H1 (cell line): Measurements from ENCODE around the gene PIANP. TPM values are rescaled to one million over a fixed set of nuclear protein-coding genes. Genes with fewer than 3 reads are reported as not detected.
"Not testable (repeated sequence)": the region's sequence is repeated elsewhere in the genome, so short reads cannot be mapped to it uniquely, and the experiment has no call there.

Experiments
- CTCF ChIA-PET: fragments of 300-600 bp; sonication (Branson Sonifier 250); formaldehyde crosslinking; loops from one replicate; lab custom pipeline; 2021; ENCODE audit not compliant: partially characterized antibody; lab: Charles Lee
- POLR2A ChIA-PET: fragments of 300-600 bp; sonication (Branson Sonifier 250); formaldehyde crosslinking; loops from one replicate; lab custom pipeline; 2021; ENCODE audit warnings: inconsistent platforms; ENCODE audit not compliant: partially characterized antibody; lab: Charles Lee
- DNase-seq, 2 experiments: peaks; one replicate each; pipeline versions ENCODE4 v3.0.0 to v3.0.0-alpha.2; 2010 to 2022; ENCODE audit warnings: low spot score in 2 of 2, low read depth in 1 of 2, mixed read lengths in 1 of 2
- FAIRE-seq: peaks from 2 replicates; lab custom pipeline; 2011; peaks lifted over from hg19 to GRCh38; lab: Jason Lieb, UNC
- H2AFZ ChIP-seq: 2 replicates; pipeline ENCODE4 v1.8.1; 2012; ENCODE audit warnings: low read length, inconsistent platforms
- H2AK5ac ChIP-seq: 2 replicates; pipeline ENCODE4 v1.6.1; 2013; ENCODE audit warnings: low read depth, low read length
- H2BK120ac ChIP-seq: replicated peaks from 2 replicates; pipeline ENCODE3; 2013; ENCODE audit warnings: low read depth, low read length, inconsistent platforms
- H2BK12ac ChIP-seq: 2 replicates; pipeline ENCODE4 v1.6.1; 2013; ENCODE audit warnings: low read depth, low read length
- H2BK15ac ChIP-seq: 2 replicates; pipeline ENCODE4 v1.6.1; 2013; ENCODE audit warnings: low read length
- H2BK20ac ChIP-seq: 2 replicates; pipeline ENCODE4 v1.6.1; 2013; ENCODE audit warnings: low read length
- H2BK5ac ChIP-seq: 2 replicates; pipeline ENCODE4 v1.6.1; 2013; ENCODE audit warnings: low read depth, low read length
- H3K14ac ChIP-seq: 2 replicates; pipeline ENCODE4 v1.6.1; 2013; ENCODE audit warnings: inconsistent platforms; ENCODE audit not compliant: insufficient read length
- H3K18ac ChIP-seq: 2 replicates; pipeline ENCODE4 v1.6.1; 2013; ENCODE audit warnings: low read length; ENCODE audit errors: extremely low read depth
- H3K23ac ChIP-seq: 2 replicates; pipeline ENCODE4 v1.6.1; 2013; ENCODE audit warnings: inconsistent platforms; ENCODE audit not compliant: insufficient read length
- H3K23me2 ChIP-seq: 2 replicates; pipeline ENCODE4 v1.6.1; 2013; ENCODE audit warnings: low read depth, low read length
- H3K27ac ChIP-seq: 2 replicates; pipeline ENCODE4 v1.6.1; 2011; ENCODE audit warnings: low read depth, low read length, inconsistent platforms
- H3K27me3 ChIP-seq, 4 experiments: replicated peaks in 1 of 4; 1 replicate in 1 of 4; 2 replicates in 3 of 4; pipeline versions ENCODE4 v1.6.1 to v1.8.1; 2011 to 2013; ENCODE audit warnings: low read length in 3 of 4, mild to moderate bottlenecking in 3 of 4, inconsistent platforms in 2 of 4, mixed read lengths in 2 of 4, moderate library complexity in 1 of 4; ENCODE audit not compliant: control insufficient read depth in 3 of 4, insufficient read depth in 3 of 4; ENCODE audit errors: extremely low read depth in 1 of 4
- H3K36me3 ChIP-seq, 4 experiments: 2 replicates each; pipeline versions ENCODE4 v1.6.1 to v1.8.1; 2011 to 2013; ENCODE audit warnings: mild to moderate bottlenecking in 4 of 4, low read length in 3 of 4, moderate library complexity in 2 of 4, control low read depth in 1 of 4, inconsistent platforms in 1 of 4; ENCODE audit not compliant: insufficient read depth in 4 of 4, control insufficient read depth in 2 of 4
- H3K4ac ChIP-seq: replicated peaks from 2 replicates; pipeline ENCODE3; 2013; ENCODE audit warnings: low read length, low read depth, mixed read lengths, inconsistent platforms; ENCODE audit not compliant: insufficient read length
- H3K4me1 ChIP-seq, 4 experiments: replicated peaks in 1 of 4; 1 replicate in 1 of 4; 2 replicates in 3 of 4; pipeline versions ENCODE4 v1.6.1 to v1.8.1; 2011 to 2013; ENCODE audit warnings: low read length in 3 of 4, inconsistent platforms in 2 of 4, mixed read lengths in 1 of 4; ENCODE audit not compliant: insufficient read depth in 4 of 4, control insufficient read depth in 3 of 4
- H3K4me2 ChIP-seq, 2 experiments: 2 replicates each; pipeline versions ENCODE4 v1.6.1 to v1.8.1; 2011 to 2013; ENCODE audit warnings: low read depth in 2 of 2, low read length in 2 of 2, control low read depth in 1 of 2, inconsistent platforms in 1 of 2, mild to moderate bottlenecking in 1 of 2; ENCODE audit not compliant: insufficient read depth in 1 of 2
- H3K4me3 ChIP-seq, 4 experiments: fragments of 200-600, 300-600 bp in 1 of 4; sonication (generic), shearing (Covaris generic), sonication (Bioruptor Twin) in 1 of 4; 2 replicates each; pipeline versions ENCODE4 v1.5.1 to v1.8.1; 2011 to 2016; ENCODE audit warnings: low read length in 4 of 4, low read depth in 3 of 4, control low read depth in 2 of 4, inconsistent platforms in 2 of 4, mild to moderate bottlenecking in 2 of 4, mixed read lengths in 1 of 4, moderate library complexity in 1 of 4; ENCODE audit not compliant: insufficient read depth in 2 of 4; ENCODE audit errors: extremely low read depth in 1 of 4
- H3K56ac ChIP-seq: replicated peaks from 2 replicates; pipeline ENCODE3; 2013; ENCODE audit warnings: low read depth, mild to moderate bottlenecking, mixed read lengths, low read length, inconsistent platforms; ENCODE audit not compliant: insufficient read length
- H3K79me1 ChIP-seq: 2 replicates; pipeline ENCODE4 v1.6.1; 2013; ENCODE audit warnings: low read depth, low read length, control low read depth
- H3K79me2 ChIP-seq, 2 experiments: 2 replicates each; pipeline versions ENCODE4 v1.6.1 to v1.8.1; 2012 to 2013; ENCODE audit warnings: low read length in 2 of 2, mild to moderate bottlenecking in 2 of 2, inconsistent platforms in 1 of 2; ENCODE audit not compliant: insufficient read depth in 2 of 2, control insufficient read depth in 1 of 2
- H3K9ac ChIP-seq, 4 experiments: replicated peaks in 1 of 4; 1 replicate in 1 of 4; 2 replicates in 3 of 4; pipeline versions ENCODE4 v1.6.1 to v1.8.1; 2011 to 2013; ENCODE audit warnings: low read depth in 3 of 4, low read length in 3 of 4, control low read depth in 2 of 4, mild to moderate bottlenecking in 2 of 4, moderate library complexity in 2 of 4, inconsistent platforms in 1 of 4; ENCODE audit errors: extremely low read depth in 1 of 4
- H3K9me3 ChIP-seq, 2 experiments: 2 replicates each; pipeline versions ENCODE4 v1.6.1 to v1.8.1; 2012 to 2013; ENCODE audit warnings: mild to moderate bottlenecking in 2 of 2, moderate library complexity in 2 of 2, control low read depth in 1 of 2, inconsistent platforms in 1 of 2, low read depth in 1 of 2, low read length in 1 of 2, mixed read lengths in 1 of 2; ENCODE audit not compliant: insufficient read depth in 2 of 2
- H4K20me1 ChIP-seq, 2 experiments: replicated peaks in 1 of 2; 2 replicates each; pipeline versions ENCODE3 to v1.8.1; 2011 to 2013; ENCODE audit warnings: inconsistent platforms in 2 of 2, low read length in 2 of 2, mild to moderate bottlenecking in 1 of 2; ENCODE audit not compliant: insufficient read depth in 2 of 2, control insufficient read depth in 1 of 2
- H4K5ac ChIP-seq: 2 replicates; pipeline ENCODE4 v1.6.1; 2013; ENCODE audit warnings: low read length, low read depth, mixed read lengths, inconsistent platforms; ENCODE audit not compliant: insufficient read length
- H4K8ac ChIP-seq: 2 replicates; pipeline ENCODE4 v1.8.0; 2013; ENCODE audit warnings: mild to moderate bottlenecking, moderate library complexity, low read length, inconsistent platforms; ENCODE audit not compliant: insufficient read depth; ENCODE audit errors: extremely low read depth
- H4K91ac ChIP-seq: replicated peaks from 2 replicates; pipeline ENCODE3; 2013; ENCODE audit warnings: low read length, mixed read lengths, inconsistent platforms; ENCODE audit not compliant: insufficient read length
- WGBS, 2 experiments: shearing (Covaris generic) in 1 of 2; methylation state at CpG; one replicate each; pipeline versions ENCODE4 v1.1.6 to v1.1.7; 2013 to 2015; ENCODE audit warnings: low lambda C conversion rate in 2 of 2, mixed read lengths in 2 of 2, inconsistent platforms in 1 of 2, low coverage in 1 of 2, missing lambda C conversion rate in 1 of 2; ENCODE audit not compliant: insufficient replicate concordance in 2 of 2, insufficient coverage in 1 of 2, insufficient read length in 1 of 2; ENCODE audit errors: extremely low coverage in 1 of 2, missing lambda C conversion rate in 1 of 2; 5-methylcytosine and 5-hydroxymethylcytosine counted together
- polyA plus RNA-seq, 7 experiments: library from polyadenylated mRNA; depleted of rRNA in 3 of 7; stranded (reverse) in 5 of 7; unstranded in 2 of 7; fragments of >200 nt in 5 of 7; fragments of 200-250 nt in 2 of 7; gene quantifications; 1 replicate in 5 of 7; 2 replicates in 1 of 7; 4 replicates in 1 of 7; pipeline versions ENCODE4 v1.2.1 to v1.2.3, GENCODE V29; 2011 to 2013; ENCODE audit warnings: missing spikeins in 2 of 7, mixed read lengths in 2 of 7
- total RNA-seq: library from RNA; stranded (reverse); fragmentation: NEBNext Ultra II Directional; extraction: Animal tissue kit (Norgen Biotek cat#: 25700); gene quantifications from 2 replicates; pipeline ENCODE4 v1.2.1, GENCODE V29; 2021

Gene PIANP
- total and polyA plus RNA-seq, 2 of the 8 experiments (the other 6 are each of a cell fraction or from before 2014, with no cell fraction given) = 6.3 to 9.8 TPM

DNA sequence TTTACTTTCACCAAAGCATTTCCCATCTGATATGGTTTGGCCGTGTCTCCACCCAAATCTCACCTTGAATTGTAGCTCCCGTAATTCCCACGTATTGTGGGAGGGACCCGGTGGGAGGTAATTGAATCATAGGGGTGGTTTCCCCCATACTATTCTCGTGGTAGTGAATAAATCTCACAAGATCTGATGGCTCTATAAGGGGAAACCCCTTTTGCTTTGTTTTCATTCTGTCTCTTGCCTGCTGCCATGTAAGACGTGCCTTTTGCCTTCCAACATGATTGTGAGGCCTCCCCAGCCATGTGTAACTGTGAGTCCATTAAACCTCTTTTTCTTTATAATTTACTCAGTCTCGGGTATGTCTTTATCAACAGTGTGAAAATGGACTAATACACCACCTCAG lies 42.7 kb upstream of the PIANP start:
- not testable (repeated sequence) for H4K91ac ChIP-seq, H2AFZ ChIP-seq, H3K18ac ChIP-seq, H3K23me2 ChIP-seq, H2BK120ac ChIP-seq, FAIRE-seq, H3K4me2 ChIP-seq, H3K56ac ChIP-seq, H3K9me3 ChIP-seq, H4K8ac ChIP-seq, H3K4ac ChIP-seq, DNase-seq, H3K23ac ChIP-seq, H3K79me2 ChIP-seq, H3K4me3 ChIP-seq, H3K27ac ChIP-seq, H2BK15ac ChIP-seq, H4K5ac ChIP-seq, H4K20me1 ChIP-seq, H3K14ac ChIP-seq, H3K27me3 ChIP-seq, H3K4me1 ChIP-seq, H3K9ac ChIP-seq, H2BK5ac ChIP-seq, H2AK5ac ChIP-seq, H2BK12ac ChIP-seq, H3K79me1 ChIP-seq, H2BK20ac ChIP-seq
- H3K36me3 ChIP-seq = peaks cover 9 to 27% (median 17%) of the 10 kb centered on the region in 4 experiments
- ChIA-PET POLR2A (interaction anchor here (0.6 to 1.6 kb wide), 4 partner anchors 9 to 130 kb away, joined by 3 to 10 read pairs (median 4); partner anchors contain the start of genes CDCA3, MLF2 and USP5), CTCF (interaction anchor here (1.9 kb wide), 1 partner anchor 81 kb away, joined by 5 read pairs; no protein-coding TSS in a partner anchor)
- 82% methylated on average over 7 of the region's 7 CpGs; no CpG with 5 or more reads in 1 of the 2 experiments for WGBS, 2 experiments
